ENCODE measurements around the gene GATAD1. TPM values are rescaled to one million over a fixed set of nuclear protein-coding genes. Genes with fewer than 3 reads are reported as not detected.

The GATAD1 gene
- total and polyA plus RNA-seq, 2 of the 13 experiments (the other 11 are each of a cell fraction or from before 2014, with no cell fraction given): 20.6 to 42.1 TPM

GRCh38 chr7:92447345-92448204 is at the start of gene GATAD1 (continued):
- peak; percentile 88 for TF ChIP-seq ZNF687 (CRISPR knock-in tag; IDR thresholded peaks at IDR 0.05)
- TF ChIP-seq E2F1 (CRISPR knock-in tag; IDR thresholded peaks at IDR 0.05): peak; percentile 34; the same call in 1 of the 2 replicates
- peak; percentile 86; the same call in 1 of the 2 replicates for TF ChIP-seq STAG1 (CRISPR knock-in tag; IDR thresholded peaks at IDR 0.05)
- TF ChIP-seq ZNF616 (CRISPR knock-in tag; IDR thresholded peaks at IDR 0.05; ENCODE audit: low read depth): no peak
- TF ChIP-seq, protein P1, sequence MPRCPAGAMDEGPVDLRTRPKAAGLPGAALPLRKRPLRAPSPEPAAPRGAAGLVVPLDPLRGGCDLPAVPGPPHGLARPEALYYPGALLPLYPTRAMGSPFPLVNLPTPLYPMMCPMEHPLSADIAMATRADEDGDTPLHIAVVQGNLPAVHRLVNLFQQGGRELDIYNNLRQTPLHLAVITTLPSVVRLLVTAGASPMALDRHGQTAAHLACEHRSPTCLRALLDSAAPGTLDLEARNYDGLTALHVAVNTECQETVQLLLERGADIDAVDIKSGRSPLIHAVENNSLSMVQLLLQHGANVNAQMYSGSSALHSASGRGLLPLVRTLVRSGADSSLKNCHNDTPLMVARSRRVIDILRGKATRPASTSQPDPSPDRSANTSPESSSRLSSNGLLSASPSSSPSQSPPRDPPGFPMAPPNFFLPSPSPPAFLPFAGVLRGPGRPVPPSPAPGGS (CRISPR knock-in tag; IDR thresholded peaks at IDR 0.05): no peak
- TF ChIP-seq, protein P2, sequence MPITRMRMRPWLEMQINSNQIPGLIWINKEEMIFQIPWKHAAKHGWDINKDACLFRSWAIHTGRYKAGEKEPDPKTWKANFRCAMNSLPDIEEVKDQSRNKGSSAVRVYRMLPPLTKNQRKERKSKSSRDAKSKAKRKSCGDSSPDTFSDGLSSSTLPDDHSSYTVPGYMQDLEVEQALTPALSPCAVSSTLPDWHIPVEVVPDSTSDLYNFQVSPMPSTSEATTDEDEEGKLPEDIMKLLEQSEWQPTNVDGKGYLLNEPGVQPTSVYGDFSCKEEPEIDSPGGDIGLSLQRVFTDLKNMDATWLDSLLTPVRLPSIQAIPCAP (CRISPR knock-in tag; IDR thresholded peaks at IDR 0.05; ENCODE audit: low read depth): no peak
- TF ChIP-seq ZNF160 (CRISPR knock-in tag; IDR thresholded peaks at IDR 0.05): no peak
- TF ChIP-seq CEBPB (IDR thresholded peaks at IDR 0.05; ENCODE audit: borderline replicate concordance, low read depth, low read length): no peak
- TF ChIP-seq MIER3 (CRISPR knock-in tag; IDR thresholded peaks at IDR 0.05; ENCODE audit: borderline replicate concordance): peak; percentile 23; the same call in 1 of the 2 replicates
- 0 out of 2 replicates have a peak, but pooled peaks have one; percentile 53 for TF ChIP-seq PBX3 (CRISPR knock-in tag; IDR thresholded peaks at IDR 0.05; ENCODE audit: borderline replicate concordance)
